ENCODE measurements around the gene CAPN8.

DNA sequence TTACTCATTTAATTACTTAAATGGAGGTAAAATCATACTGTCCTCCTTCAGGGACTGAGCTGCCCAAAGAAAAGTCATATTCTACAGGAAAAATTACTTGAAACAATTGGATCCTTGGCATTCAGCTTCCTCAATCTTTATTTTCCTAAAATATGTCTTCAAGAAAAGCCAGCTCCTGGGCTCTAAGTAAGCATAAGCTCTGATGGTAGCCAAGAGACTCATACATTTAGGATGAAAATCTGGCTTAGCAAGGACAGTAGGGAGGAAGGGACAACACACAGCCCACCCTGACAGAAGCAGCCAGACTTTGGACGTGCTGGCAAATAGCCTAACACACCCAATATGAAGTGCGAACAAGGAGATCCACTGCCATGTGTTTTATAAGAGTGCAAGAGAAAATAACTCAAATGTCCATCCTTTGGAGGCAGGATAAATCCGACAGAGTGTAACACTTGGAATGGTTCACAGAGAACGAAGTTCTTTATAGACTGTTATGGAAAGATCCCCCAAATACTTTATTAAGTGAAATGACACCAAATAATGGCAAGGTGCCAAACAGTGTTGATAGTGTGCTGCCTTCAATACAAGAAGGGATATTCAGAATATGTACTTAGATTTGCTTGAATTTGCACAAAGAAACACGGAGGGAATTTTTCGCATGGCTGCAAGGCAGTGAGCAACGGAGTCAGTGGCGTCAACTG lies 14.1 kb downstream of the CAPN8 start:
- no peak for TF ChIP-seq GATA3 (IDR thresholded peaks at IDR 0.05; ENCODE audit: low read depth, low read length)
- TF ChIP-seq GATA2 (IDR thresholded peaks at IDR 0.05; ENCODE audit: low read depth, low read length), result no peak
